Measurements from ENCODE around the gene FILIP1.
"Not testable (repeated sequence)": the region's sequence is repeated elsewhere in the genome, so short reads cannot be mapped to it uniquely, and the experiment has no call there.

FILIP1 gene

GRCh38 chr6:75421316-75422023 is 72.1 kb downstream of the FILIP1 start:
- DNase-seq (ENCODE audit: low spot score) = no peak

GRCh38 chr6:75419980-75420379 is 73.6 kb downstream of the FILIP1 start:
- no peak for DNase-seq (ENCODE audit: low spot score)

- DNase-seq (ENCODE audit: low spot score) = no peak
Observed at GRCh38 chr6:75419416-75419815, 74.2 kb downstream of the FILIP1 start.

GRCh38 chr6:75418233-75418632 is 75.4 kb downstream of the FILIP1 start:
- DNase-seq (ENCODE audit: low spot score) = no peak

GRCh38 chr6:75416443-75416842 is 77.2 kb downstream of the FILIP1 start:
- DNase-seq (ENCODE audit: low spot score) = no peak

GRCh38 chr6:75415804-75416203 is 77.8 kb downstream of the FILIP1 start:
- DNase-seq (ENCODE audit: low spot score) = no peak

GRCh38 chr6:75414445-75415021 is 79.1 kb downstream of the FILIP1 start:
- DNase-seq (ENCODE audit: low spot score) = no peak

GRCh38 chr6:75412969-75413662 is 80.5 kb downstream of the FILIP1 start:
- DNase-seq (ENCODE audit: low spot score) = no peak

- DNase-seq (ENCODE audit: low spot score) = not testable (repeated sequence)
Observed at GRCh38 chr6:75410564-75410963, 83.0 kb downstream of the FILIP1 start.

GRCh38 chr6:75409928-75410327 is 83.7 kb downstream of the FILIP1 start:
- DNase-seq (ENCODE audit: low spot score) = no peak

- DNase-seq (ENCODE audit: low spot score) = no peak
Observed at GRCh38 chr6:75409286-75409685, 84.3 kb downstream of the FILIP1 start.

GRCh38 chr6:75403563-75404080 is 90.0 kb downstream of the FILIP1 start:
- no peak for DNase-seq (ENCODE audit: low spot score)

- peak; percentile 18 for DNase-seq (ENCODE audit: low spot score)
Observed at GRCh38 chr6:75402296-75402695, 91.3 kb downstream of the FILIP1 start.

- no peak for DNase-seq (ENCODE audit: low spot score)
Observed at GRCh38 chr6:75397656-75398465, 95.7 kb downstream of the FILIP1 start.

GRCh38 chr6:75397171-75397570 is 96.4 kb downstream of the FILIP1 start:
- no peak for DNase-seq (ENCODE audit: low spot score)

GRCh38 chr6:75396005-75396800 is 97.4 kb downstream of the FILIP1 start:
- no peak for DNase-seq (ENCODE audit: low spot score)

- no peak for DNase-seq (ENCODE audit: low spot score)
Observed at GRCh38 chr6:75393806-75394205, 99.8 kb downstream of the FILIP1 start.

GRCh38 chr6:75391276-75391675 is 102.3 kb downstream of the FILIP1 start:
- no peak for DNase-seq (ENCODE audit: low spot score)

GRCh38 chr6:75386050-75386770 is 107.4 kb downstream of the FILIP1 start:
- no peak for DNase-seq (ENCODE audit: low spot score)

- no peak for DNase-seq (ENCODE audit: low spot score)
Observed at GRCh38 chr6:75384116-75384515, 109.5 kb downstream of the FILIP1 start.

GRCh38 chr6:75382634-75382900 is 111.0 kb downstream of the FILIP1 start:
- DNase-seq (ENCODE audit: low spot score) = no peak

Data from hepatic stellate cell (primary cell).